ENCODE results near the gene PHF21B. TPM values are rescaled to one million over a fixed set of nuclear protein-coding genes. Genes with fewer than 3 reads are reported as not detected.

PHF21B gene
- total RNA-seq, 1 donor from 2014 or later, result not detected

GRCh38 chr22:44940130-44940529 is 69.7 kb downstream of the PHF21B start:
- no peak overlapping the region for H3K4me3 ChIP-seq
- H3K27me3 ChIP-seq, result no peaks in the 10 kb centered on the region
- H3K9me3 ChIP-seq, result no peaks in the 10 kb centered on the region
- intact Hi-C loops (cut with DNase I), result no loop called here
- no peak overlapping the region for H3K27ac ChIP-seq
- no peaks in the 10 kb centered on the region for H3K36me3 ChIP-seq
- TF ChIP-seq, protein P1, sequence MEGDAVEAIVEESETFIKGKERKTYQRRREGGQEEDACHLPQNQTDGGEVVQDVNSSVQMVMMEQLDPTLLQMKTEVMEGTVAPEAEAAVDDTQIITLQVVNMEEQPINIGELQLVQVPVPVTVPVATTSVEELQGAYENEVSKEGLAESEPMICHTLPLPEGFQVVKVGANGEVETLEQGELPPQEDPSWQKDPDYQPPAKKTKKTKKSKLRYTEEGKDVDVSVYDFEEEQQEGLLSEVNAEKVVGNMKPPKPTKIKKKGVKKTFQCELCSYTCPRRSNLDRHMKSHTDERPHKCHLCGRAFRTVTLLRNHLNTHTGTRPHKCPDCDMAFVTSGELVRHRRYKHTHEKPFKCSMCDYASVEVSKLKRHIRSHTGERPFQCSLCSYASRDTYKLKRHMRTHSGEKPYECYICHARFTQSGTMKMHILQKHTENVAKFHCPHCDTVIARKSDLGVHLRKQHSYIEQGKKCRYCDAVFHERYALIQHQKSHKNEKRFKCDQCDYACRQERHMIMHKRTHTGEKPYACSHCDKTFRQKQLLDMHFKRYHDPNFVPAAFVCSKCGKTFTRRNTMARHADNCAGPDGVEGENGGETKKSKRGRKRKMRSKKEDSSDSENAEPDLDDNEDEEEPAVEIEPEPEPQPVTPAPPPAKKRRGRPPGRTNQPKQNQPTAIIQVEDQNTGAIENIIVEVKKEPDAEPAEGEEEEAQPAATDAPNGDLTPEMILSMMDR (IDR thresholded peaks at IDR 0.05), result no peak
- no peak for DNase-seq (ENCODE audit: low spot score in 2 of 2)
- H3K4me1 ChIP-seq, result no peaks in the 10 kb centered on the region

DNA sequence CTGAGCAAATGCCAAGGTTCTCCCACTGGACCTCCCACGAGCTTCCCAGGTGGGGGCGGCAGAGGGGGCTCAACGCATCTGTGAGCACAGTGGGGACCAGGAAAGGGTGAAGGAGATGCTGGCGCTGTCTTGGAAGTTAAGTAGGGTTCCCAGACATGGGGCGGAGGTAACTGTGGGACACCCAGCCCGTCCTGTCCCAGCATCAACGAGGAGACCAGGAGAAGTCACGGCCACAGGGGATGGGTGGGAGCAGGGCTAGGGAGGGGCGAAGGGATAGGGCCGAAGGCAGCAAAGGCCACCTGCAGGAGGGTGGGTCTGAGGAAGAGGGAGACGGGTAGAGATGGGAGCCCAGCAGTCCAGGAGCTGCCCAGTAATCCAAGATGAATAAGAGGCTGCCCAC is 70.4 kb downstream of the PHF21B start:
- no peak overlapping the region for H3K4me3 ChIP-seq
- intact Hi-C loops (cut with DNase I), result no loop called here
- no peaks in the 10 kb centered on the region for H3K4me1 ChIP-seq
- no peak for DNase-seq (ENCODE audit: low spot score in 2 of 2)
- no peaks in the 10 kb centered on the region for H3K27me3 ChIP-seq
- H3K27ac ChIP-seq, result no peak overlapping the region
- TF ChIP-seq, protein P1 (IDR thresholded peaks at IDR 0.05), result no peak
- H3K9me3 ChIP-seq, result no peaks in the 10 kb centered on the region
- H3K36me3 ChIP-seq, result no peaks in the 10 kb centered on the region

GRCh38 chr22:44938886-44939285 is 70.9 kb downstream of the PHF21B start:
- TF ChIP-seq, protein P1 (IDR thresholded peaks at IDR 0.05), result no peak
- intact Hi-C loops (cut with DNase I), result no loop called here
- no peaks in the 10 kb centered on the region for H3K27me3 ChIP-seq

GRCh38 chr22:44937216-44937615 is 72.6 kb downstream of the PHF21B start:
- TF ChIP-seq, protein P1 (IDR thresholded peaks at IDR 0.05), result no peak
- H3K36me3 ChIP-seq, result no peaks in the 10 kb centered on the region
- H3K27me3 ChIP-seq, result no peaks in the 10 kb centered on the region
- H3K9me3 ChIP-seq, result no peaks in the 10 kb centered on the region
- no peak for DNase-seq (ENCODE audit: low spot score in 2 of 2)
- no peak overlapping the region for H3K4me3 ChIP-seq
- no peak overlapping the region for H3K27ac ChIP-seq
- no peaks in the 10 kb centered on the region for H3K4me1 ChIP-seq
- intact Hi-C loops (cut with DNase I), result no loop called here

More at GRCh38 chr22:44938886-44939285, 70.9 kb downstream of the PHF21B start:
- Histone ChIP-seq H3K36me3 (no peaks in the 10 kb centered on the region), H3K27ac (no peak overlapping the region), H3K4me1 (no peaks in the 10 kb centered on the region), H3K4me3 (no peak overlapping the region), H3K9me3 (no peaks in the 10 kb centered on the region)
- DNase-seq (ENCODE audit: low spot score in 2 of 2), result no peak

DNA sequence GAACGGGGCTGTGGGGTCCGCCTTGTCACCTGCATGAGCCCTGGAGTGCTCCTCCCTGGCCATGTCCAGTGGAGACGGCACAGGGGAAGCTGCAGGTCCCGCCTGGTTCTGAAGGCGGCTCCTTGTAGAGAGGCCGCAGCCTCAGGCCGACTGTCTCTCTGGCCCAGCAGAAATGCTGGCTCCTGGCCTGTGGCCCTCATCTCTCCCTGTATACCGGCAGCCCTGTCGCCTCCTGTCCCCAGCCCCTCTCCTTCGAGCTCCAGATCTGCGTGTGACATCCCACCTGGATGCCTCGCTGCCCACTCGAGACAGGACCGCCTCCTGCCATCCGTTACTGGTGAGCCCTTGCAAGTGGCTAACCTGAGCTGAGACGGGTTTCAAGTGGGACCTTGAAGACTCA is 73.6 kb downstream of the PHF21B start:
- Histone ChIP-seq H3K36me3 (no peaks in the 10 kb centered on the region), H3K9me3 (no peaks in the 10 kb centered on the region), H3K27ac (no peak overlapping the region), H3K4me1 (no peaks in the 10 kb centered on the region), H3K4me3 (no peak overlapping the region), H3K27me3 (no peaks in the 10 kb centered on the region)
- no peak for DNase-seq (ENCODE audit: low spot score in 2 of 2)
- intact Hi-C loops (cut with DNase I), result no loop called here
- TF ChIP-seq, protein P1 (IDR thresholded peaks at IDR 0.05), result no peak

GRCh38 chr22:44935724-44936123 is 74.1 kb downstream of the PHF21B start:
- no peaks in the 10 kb centered on the region for H3K4me1 ChIP-seq
- H3K36me3 ChIP-seq, result no peaks in the 10 kb centered on the region
- no peak overlapping the region for H3K4me3 ChIP-seq
- intact Hi-C loops (cut with DNase I), result no loop called here
- TF ChIP-seq, protein P1 (IDR thresholded peaks at IDR 0.05), result no peak
- H3K9me3 ChIP-seq, result no peaks in the 10 kb centered on the region
- H3K27me3 ChIP-seq, result no peaks in the 10 kb centered on the region
- no peak for DNase-seq (ENCODE audit: low spot score in 2 of 2)
- no peak overlapping the region for H3K27ac ChIP-seq
